Stimulated activated CD4-positive, alpha-beta T cell treated with anti-CD3 and anti-CD28 coated beads, Interleukin-1b, Interleukin-23, amount 100 ng/mL, for 1 hour (primary cell): Measurements from ENCODE around the gene DLD.
"Not testable (repeated sequence)": the region's sequence is repeated elsewhere in the genome, so short reads cannot be mapped to it uniquely, and the experiment has no call there.

Experiments
- DNase-seq, 2 donors: peaks; one replicate each; pipeline ENCODE4 v3.0.0-alpha.2; 2020; ENCODE audit warnings: low read depth in 2 of 2

The DLD gene

DNA sequence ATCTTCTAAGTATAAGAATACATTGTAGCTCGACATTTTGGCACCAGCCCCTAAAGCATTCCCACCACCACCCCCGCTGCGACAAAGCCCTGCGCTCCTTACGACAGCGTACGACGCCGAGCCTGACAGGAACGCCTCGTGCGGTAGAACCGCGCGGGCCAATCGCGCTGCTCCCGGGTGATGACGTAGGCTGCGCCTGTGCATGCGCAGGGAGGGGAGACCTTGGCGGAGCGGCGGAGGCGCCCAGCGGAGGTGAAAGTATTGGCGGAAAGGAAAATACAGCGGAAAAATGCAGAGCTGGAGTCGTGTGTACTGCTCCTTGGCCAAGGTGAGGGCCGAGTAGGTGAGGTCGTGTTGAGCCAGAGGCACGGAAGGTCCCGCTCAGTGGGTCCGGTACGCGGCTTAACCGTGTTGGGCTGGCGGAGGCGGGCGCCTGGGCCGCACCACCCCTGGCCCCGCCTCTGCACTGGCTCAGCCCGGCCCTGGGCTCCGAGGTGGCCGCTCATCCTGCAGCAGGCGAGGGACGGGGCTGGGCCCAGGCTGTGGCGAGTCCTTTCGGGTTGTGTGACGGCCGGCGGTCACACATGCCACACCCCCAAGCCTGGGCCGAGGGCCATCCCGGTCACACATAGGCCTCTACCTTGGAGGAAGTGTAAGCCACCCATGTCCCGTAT is at the start of gene DLD:
Gene DLD, plus strand, starts transcription at position 222 of the 674 bp plus-strand sequence. Its CDS starts 68 bp downstream, at position 290.
- peak; percentile 65 to 77 for DNase-seq

GRCh38 chr7:107842213-107842612 is 48.8 kb upstream of the DLD start:
- no peak for DNase-seq

GRCh38 chr7:107843184-107843583 is 47.8 kb upstream of the DLD start:
- no peak for DNase-seq

DNA sequence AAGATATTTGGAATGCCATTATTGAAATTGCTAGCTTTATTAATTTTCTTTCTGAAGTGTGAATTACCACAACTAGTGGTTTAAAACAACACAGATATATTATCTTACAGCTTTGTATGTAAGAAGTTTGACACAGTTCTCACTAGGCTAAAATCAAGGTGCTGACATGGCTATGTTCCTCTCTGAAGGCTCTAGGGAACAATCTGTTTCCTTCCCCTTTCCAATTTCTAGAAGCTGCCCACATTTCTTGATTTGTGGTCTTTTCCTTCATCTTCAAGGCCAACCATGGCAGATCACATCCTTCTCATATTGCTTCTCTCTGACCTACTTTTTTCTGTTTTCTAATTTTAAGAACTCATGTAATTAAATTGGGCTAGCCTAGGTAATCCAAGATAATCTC is 44.7 kb upstream of the DLD start:
- no peak for DNase-seq

DNA sequence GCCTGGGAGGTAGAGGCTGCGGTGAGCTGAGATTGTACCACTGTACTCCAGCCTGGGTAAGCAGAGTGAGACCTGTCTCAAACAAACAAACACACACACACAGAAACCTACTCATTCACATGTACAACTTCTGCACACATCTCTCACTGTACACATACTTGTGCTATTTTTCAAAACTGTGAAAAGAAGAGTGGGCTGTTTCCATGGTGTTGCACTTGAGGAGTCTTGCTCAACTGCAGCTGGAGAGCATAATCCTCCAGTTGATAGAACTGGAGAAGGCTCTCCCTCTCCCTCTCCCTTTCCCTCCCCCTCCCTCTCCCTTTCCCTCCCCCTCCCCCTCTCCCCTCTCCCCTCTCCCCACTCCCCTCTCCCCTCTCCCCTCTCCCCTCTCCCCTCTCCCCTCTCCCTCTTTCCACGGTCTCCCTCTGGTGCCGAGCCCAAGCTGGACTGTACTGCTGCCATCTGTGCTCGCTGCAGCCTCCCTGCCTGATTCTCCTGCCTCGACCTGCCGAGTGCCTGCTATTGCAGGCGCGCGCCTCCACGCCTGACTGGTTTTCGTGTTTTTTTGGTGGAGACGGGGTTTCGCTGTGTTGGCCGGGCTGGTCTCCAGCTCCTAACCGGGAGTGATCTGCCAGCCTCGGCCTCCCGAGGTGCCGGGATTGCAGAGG is 43.7 kb upstream of the DLD start:
- DNase-seq, result no peak

DNA sequence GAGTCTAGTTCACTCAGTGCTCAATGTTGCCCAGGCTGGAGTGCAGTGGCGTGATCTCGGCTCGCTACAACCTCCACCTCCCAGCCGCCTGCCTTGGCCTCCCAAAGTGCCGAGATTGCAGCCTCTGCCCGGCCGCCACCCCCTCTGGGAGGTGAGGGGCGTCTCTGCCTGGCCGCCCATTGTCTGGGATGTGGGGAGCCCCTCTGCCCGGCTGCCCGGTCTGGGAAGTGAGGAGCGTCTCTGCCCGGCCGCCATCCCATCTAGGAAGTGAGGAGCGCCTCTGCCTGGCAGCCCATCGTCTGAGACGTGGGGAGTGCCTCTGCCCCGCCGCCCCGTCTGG is 43.2 kb upstream of the DLD start:
- DNase-seq, result not testable (repeated sequence)

DNA sequence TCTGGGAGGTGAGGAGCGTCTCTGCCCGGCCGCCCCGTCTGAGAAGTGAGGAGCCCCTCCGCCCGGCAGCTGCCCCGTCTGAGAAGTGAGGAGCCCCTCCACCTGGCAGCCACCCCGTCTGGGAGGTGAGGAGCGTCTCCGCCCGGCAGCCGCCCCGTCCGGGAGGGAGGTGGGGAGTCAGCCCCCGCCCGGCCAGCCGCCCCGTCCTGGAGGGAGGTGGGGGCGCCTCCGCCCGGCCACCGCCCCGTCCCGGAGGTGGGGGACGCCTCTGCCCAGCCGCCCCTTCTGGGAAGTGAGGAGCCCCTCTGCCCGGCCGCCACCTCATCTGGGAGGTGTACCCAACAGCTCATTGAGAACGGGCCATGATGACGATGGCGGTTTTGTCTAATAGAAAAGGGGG is 42.8 kb upstream of the DLD start:
- not testable (repeated sequence) for DNase-seq

GRCh38 chr7:107850216-107850615 is 40.8 kb upstream of the DLD start:
- no peak for DNase-seq

DNA sequence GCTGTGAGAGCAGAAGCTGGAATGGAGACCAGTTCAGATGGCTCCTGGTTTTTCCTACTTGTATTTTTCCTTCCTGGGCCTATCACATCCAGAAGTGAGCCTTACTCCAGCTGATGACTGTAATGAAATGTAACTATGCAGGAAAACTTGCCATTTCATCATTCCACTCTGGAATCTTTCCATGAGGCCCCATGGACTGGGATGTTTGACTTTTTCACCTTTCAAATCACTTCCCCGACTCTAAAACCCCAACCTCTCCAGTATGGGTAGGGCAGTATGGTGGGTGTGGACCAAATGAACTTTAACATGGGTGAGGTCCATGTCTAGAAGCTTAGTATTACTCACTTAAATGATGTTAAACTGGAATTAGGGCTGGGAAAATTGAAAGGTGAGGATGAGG is 40.3 kb upstream of the DLD start:
- DNase-seq, result no peak

DNA sequence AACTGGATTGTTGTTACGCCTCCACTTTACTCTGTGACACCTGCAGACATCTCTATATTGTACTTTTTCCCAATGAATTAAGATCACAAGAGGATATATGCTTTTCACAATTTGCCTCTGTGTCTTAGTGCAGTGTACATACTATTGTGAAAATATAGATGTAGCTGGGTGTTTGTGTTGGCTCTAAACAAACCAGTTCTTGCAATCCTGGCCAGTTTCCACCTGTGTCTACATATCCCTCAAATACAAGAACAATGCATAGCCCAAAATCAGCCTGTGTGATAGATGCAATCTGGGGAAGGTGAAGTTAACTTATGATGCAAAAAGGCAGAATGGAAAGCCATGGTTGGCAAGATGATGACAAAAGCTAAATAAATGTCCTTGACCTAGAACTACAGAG is 36.5 kb upstream of the DLD start:
- DNase-seq, result no peak

DNA sequence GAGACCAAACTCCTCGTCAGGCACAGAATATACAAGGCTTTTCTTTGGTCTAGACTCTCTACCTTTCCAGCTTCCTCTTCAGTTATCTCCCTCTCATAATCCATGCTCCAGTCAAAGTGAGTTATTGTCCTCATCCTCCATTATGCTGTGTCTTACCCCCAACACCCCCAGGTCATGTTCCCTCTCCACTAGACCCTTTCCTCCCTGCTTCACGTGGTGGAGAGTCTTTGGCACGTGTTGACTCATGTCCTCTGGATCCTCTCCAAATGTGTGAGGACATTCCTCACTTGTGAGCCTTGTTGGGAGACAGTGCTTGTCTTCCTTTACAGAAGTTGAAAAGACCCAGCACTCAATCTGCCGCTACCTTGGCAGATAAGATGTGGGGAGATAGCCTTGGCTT is 36.0 kb upstream of the DLD start:
- DNase-seq, result no peak

DNA sequence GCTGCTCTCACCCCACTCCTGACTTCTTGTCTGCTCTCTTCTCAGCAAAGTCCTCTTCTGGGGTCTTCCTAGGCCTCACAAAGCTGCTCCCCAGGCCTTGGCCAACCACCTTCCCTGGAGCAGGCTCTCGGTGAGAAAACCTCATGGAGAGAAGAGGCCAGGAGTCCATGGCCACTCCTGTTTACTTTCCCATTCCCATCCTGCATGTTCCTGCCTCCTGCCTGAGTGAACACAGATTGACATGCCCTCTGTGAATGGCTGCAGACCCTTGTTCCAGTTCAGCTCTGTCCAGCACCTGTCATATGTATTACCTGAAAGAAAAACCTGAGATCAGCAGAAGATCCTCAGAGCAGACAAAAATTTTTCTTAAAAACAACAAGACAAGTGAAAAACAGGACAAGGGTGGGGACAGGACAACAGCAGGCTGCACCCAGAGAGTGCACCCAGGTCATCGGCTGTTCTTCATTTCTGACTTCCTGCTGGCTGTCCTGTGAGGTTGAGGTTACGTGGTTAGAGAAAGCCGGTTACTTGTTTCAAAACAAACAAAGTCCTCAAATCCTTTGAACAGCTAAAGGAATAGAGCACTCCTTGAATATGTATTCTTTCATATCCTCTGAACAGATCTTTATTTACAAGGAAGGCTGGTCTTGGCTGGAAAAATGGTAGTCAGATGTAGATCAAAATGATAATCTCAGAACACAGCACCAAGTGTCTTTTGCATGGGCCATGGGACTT is 34.0 kb upstream of the DLD start:
- DNase-seq, result no peak

DNA sequence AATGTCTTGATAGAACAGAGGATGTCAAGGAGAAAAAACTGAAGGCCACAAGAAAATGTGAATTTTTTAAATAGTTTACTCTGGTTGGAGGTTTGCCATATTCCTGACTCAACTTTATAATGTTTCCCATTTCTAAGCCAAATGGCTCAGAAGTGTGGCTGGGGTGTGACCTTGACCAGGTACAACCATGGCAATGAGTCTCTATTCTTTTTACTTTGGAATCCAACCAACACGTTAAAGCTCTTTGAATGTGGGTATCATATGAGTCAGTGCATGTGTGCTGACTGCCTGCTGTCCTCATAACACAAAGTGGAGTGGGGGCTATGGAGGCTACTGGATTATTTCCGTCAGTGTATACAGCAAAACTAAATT is 33.5 kb upstream of the DLD start:
- no peak for DNase-seq

GRCh38 chr7:107858280-107858679 is 32.7 kb upstream of the DLD start:
- no peak for DNase-seq

DNA sequence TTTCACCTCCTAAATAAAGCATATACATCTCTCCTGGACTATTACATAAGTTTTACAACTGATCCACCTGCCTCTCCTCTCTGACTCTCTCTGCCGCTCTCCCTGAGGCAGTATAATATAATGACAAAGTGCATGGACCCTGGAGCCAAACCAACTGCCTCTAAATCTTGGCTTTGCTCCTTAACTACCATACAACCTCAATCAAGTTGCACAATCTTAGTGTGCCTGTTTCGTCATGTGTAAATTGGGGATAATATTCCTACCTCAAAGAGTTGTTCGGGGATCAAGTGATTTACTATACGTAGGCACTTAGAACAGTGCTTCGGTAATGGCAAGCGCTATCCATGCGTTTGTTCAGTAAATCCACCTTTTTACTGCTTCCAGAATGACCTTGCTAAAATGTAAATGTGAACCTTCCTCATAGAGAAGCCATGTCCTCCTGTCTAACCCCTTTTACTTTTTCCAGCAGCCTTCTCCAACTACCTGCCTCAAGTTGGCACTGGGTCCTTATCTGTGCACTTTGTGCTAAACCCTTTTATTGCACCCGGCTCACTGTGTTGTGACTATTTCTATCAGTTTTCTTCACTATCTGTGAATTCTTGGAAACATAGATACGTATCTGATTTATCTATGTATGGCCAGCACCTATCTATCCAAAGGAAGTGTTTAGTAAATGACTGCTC is 30.6 kb upstream of the DLD start:
- DNase-seq, result no peak

DNA sequence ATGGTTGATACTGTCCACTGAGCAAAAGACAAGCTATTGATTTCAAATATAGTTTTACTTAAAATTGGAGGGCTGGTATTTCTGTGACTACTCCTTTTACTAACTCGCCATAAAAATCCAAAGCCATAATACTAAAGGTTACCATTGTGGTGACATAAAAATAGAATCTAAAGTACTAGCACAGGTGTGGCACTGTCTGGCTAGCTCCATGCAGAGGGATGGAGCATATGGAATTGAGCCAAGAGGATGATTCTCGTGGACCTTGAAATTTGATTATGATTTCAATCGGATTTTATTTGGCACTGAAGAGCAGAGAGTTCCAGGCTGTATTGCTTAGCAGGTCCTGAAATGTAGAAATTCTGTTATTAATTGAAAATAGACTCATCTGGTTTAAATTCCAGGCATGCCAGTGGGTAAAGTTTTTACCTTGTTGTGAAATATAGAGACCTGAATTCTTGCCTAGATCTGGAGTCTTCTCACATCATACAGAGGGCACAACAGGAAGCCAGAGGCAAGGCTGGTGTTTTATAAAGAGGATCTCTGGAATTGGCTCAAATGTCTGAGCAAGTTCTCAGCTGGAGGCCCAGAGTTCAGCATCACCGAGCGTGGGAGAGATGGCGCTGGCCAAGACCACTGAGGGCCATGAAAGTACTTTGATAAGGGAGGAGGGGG is 29.9 kb upstream of the DLD start:
- DNase-seq, result no peak

DNA sequence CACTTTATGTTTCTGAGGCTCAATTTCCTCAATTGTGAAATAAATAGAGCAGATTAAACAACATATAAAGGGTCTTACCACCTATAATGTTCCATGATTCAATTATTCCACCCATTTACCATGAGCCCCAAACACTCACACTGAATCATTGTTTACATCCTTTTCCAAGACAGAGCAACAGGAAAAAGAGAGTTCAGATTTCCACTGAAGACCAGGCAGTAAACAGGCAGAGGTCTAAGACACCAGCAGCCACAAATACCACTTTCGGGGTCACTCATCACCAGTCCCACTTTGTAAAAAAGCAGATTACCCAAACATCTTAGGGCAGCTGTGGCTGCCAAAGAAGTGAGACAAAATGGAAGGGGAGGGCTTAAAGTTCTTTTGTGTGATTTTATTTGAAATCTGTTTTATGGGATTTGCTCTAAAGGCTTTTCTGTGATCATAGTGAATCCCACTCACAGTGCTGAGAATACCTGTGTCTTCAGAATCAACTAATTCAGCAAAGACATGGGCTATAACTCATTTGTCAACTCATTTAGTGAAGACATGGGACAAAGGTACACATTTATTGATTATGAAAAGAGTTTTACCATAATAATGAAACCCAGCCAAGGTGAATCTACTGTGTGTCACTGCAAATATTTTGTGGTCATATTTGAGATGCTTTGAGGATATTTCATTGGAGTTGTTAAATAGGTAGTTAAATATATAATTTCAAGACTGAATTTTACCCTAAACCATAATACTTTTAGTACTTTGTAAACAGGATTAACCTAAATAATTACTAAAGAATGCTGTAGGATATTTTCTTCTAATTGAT is 24.8 kb upstream of the DLD start:
- no peak for DNase-seq

- DNase-seq, result no peak
These were observed 23.0 kb upstream of the DLD start for GRCh38 chr7:107867858-107868466.

DNA sequence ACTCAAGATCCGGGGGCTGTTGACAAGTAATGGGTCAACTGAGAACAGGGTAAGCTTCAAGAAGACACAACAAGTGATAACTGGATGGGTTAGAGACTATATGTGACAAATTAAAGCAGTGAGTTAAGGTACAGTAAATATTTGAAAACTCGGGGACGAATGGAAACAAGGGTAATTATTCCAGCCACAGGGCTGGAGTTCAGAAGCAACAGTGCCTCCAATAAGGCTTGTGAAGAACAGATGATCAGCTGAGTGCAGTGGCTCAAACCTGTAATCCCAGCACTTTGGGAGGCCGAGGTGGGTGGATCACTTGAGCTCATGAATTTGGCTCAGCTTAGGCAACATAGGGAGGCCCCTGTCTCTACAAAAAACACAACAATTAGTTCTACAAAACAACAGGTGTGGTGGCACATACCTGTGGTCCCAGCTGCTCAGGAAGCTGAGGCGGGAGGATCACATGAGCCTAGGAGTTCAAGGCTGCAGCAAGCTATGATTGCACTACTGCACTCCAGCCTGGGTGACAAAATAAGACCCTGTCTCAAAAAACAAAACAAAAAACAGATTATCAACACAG is 20.5 kb upstream of the DLD start:
- no peak for DNase-seq

DNA sequence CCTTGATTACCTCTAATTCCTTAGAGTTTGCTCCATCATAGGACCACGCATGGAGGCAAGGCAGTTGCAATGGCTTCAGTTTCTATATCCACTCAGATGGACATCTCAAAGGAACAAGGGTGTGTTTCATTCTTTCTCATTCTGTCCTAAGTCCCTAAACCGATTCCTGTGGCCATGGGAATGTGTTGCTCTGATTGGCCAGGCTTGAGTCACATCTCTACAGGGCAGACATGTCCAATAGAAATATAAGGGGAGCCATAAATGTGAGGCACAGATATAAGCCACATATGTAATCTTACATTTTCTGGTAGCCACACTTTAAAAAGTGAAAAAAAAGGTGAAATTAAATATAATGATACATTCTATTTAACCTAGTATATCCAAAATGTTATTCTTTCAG is 16.9 kb upstream of the DLD start:
- DNase-seq, result no peak
